Erythroblast (primary cell): ENCODE data around the gene MTNR1A.
"Not testable (repeated sequence)": the region's sequence is repeated elsewhere in the genome, so short reads cannot be mapped to it uniquely, and the experiment has no call there.

ENCODE experiments used
- DNase-seq, 2 experiments: peaks; one replicate each; lab custom pipeline; 2025; lab: John Stamatoyannopoulos, UW
- GATA1 ChIP-seq: IDR thresholded peaks from 2 replicates; pipeline ENCODE4 v1.6.1; 2011; ENCODE audit warnings: low read depth, mild to moderate bottlenecking, control low read depth, low read length, moderate library complexity
- POLR2A ChIP-seq: IDR thresholded peaks from 2 replicates; pipeline ENCODE4 v1.6.1; 2011; ENCODE audit warnings: mild to moderate bottlenecking, low read length

Gene MTNR1A

GRCh38 chr4:186541801-186542200 is 13.6 kb downstream of the MTNR1A start:
- no peak for DNase-seq
- TF ChIP-seq POLR2A, result no peak
- TF ChIP-seq GATA1, result no peak

- TF ChIP-seq POLR2A, result no peak
- TF ChIP-seq GATA1, result no peak
- no peak for DNase-seq
These were observed 17.4 kb downstream of the MTNR1A start for GRCh38 chr4:186537843-186538521.

GRCh38 chr4:186536285-186536684 is 19.1 kb downstream of the MTNR1A start:
- TF ChIP-seq GATA1 (no peak), POLR2A (no peak)
- DNase-seq, result no peak

GRCh38 chr4:186534056-186534455 is 21.3 kb downstream of the MTNR1A start:
- DNase-seq, result no peak
- TF ChIP-seq POLR2A (no peak), GATA1 (no peak)

GRCh38 chr4:186523927-186524326 is 31.4 kb downstream of the MTNR1A start:
- not testable (repeated sequence) for DNase-seq

- DNase-seq, result no peak
- no peak for TF ChIP-seq GATA1
- no peak for TF ChIP-seq POLR2A
These were observed 39.1 kb downstream of the MTNR1A start for GRCh38 chr4:186516287-186516686.

- TF ChIP-seq POLR2A, result no peak
- no peak for TF ChIP-seq GATA1
- DNase-seq, result no peak
These were observed 41.0 kb downstream of the MTNR1A start for GRCh38 chr4:186514271-186514950.

GRCh38 chr4:186504771-186505170 is 50.6 kb downstream of the MTNR1A start:
- not testable (repeated sequence) for DNase-seq

GRCh38 chr4:186502231-186502630 is 53.1 kb downstream of the MTNR1A start:
- TF ChIP-seq GATA1 (no peak), POLR2A (no peak)
- DNase-seq, result no peak

GRCh38 chr4:186501554-186501953 is 53.8 kb downstream of the MTNR1A start:
- no peak for DNase-seq
- TF ChIP-seq POLR2A, result no peak
- no peak for TF ChIP-seq GATA1

- DNase-seq, result no peak
- TF ChIP-seq GATA1, result no peak
- no peak for TF ChIP-seq POLR2A
These were observed 54.6 kb downstream of the MTNR1A start for GRCh38 chr4:186500721-186501304.

GRCh38 chr4:186499467-186499866 is 55.9 kb downstream of the MTNR1A start:
- TF ChIP-seq POLR2A (no peak), GATA1 (no peak)
- DNase-seq, result no peak

- TF ChIP-seq POLR2A (no peak), GATA1 (no peak)
- no peak for DNase-seq
These were observed 58.3 kb downstream of the MTNR1A start for GRCh38 chr4:186497043-186497442.

GRCh38 chr4:186494496-186494895 is 60.9 kb downstream of the MTNR1A start:
- TF ChIP-seq GATA1, result no peak
- no peak for TF ChIP-seq POLR2A
- no peak for DNase-seq
